K562 (cell line): ENCODE data around the gene ANKRD13A. TPM values are rescaled to one million over a fixed set of nuclear protein-coding genes. Genes with fewer than 3 reads are reported as not detected.
"Not testable (repeated sequence)": the region's sequence is repeated elsewhere in the genome, so short reads cannot be mapped to it uniquely, and the experiment has no call there.

Experiments
- ATF7 ChIP-seq: fragments of 450-650 bp; IDR thresholded peaks from 2 replicates; pipeline ENCODE4 v1.7.1; 2014; ENCODE audit warnings: mild to moderate bottlenecking, moderate library complexity
- BCOR ChIP-seq: fragments of 450-650 bp; IDR thresholded peaks from 2 replicates; pipeline ENCODE4 v1.6.1; 2016
- CBFA2T2 ChIP-seq: fragments of 450-650 bp; conservative IDR thresholded peaks from 2 replicates; pipeline ENCODE4 v1.6.1; 2017; ENCODE audit warnings: mild to moderate bottlenecking
- CBX1 ChIP-seq: sonication (generic); IDR thresholded peaks from 2 replicates; pipeline ENCODE4 v1.6.1; 2016; ENCODE audit warnings: antibody characterized with exemption, low read depth, mild to moderate bottlenecking
- CC2D1A ChIP-seq: fragments of 450-650 bp; IDR thresholded peaks from 2 replicates; pipeline ENCODE4 v1.6.1; 2017; ENCODE audit warnings: mild to moderate bottlenecking
- FOXP1 ChIP-seq: sonication (generic); formaldehyde crosslinking; IDR thresholded peaks from 2 replicates; pipeline ENCODE4 v1.8.0; 2022; ENCODE audit warnings: mild to moderate bottlenecking, missing genetic modification reagents
- GATAD2A ChIP-seq: fragments of 450-650 bp; IDR thresholded peaks from 2 replicates; pipeline ENCODE4 v1.6.1; 2017
- HDAC2 ChIP-seq: fragments of 450-650 bp; IDR thresholded peaks from 2 replicates; pipeline ENCODE4 v1.6.1; 2016; ENCODE audit warnings: mild to moderate bottlenecking
- KDM1A ChIP-seq, 2 experiments: fragments of 450-650 bp; IDR thresholded peaks; 2 replicates each; pipeline ENCODE4 v1.6.1; 2016; ENCODE audit warnings: mild to moderate bottlenecking in 2 of 2
- MEIS2 ChIP-seq: fragments of 450-650 bp; IDR thresholded peaks from 2 replicates; pipeline ENCODE4 v1.6.1; 2014; ENCODE audit warnings: mild to moderate bottlenecking; ENCODE audit not compliant: partially characterized antibody
- NR2C2 ChIP-seq, 2 experiments: fragments of 200-800 bp in 1 of 2; sonication (Bioruptor generic) in 1 of 2; sonication (generic) in 1 of 2; formaldehyde crosslinking in 1 of 2; IDR thresholded peaks; 2 replicates each; pipeline versions ENCODE4 v1.6.1 to v1.8.0; 2016 to 2022; ENCODE audit warnings: mild to moderate bottlenecking in 1 of 2, missing compliant biosample characterization in 1 of 2, missing genetic modification characterization in 1 of 2, missing genetic modification reagents in 1 of 2
- RBM25 ChIP-seq: fragments of 200-400 bp; formaldehyde crosslinking; IDR thresholded peaks from 2 replicates; pipeline ENCODE4 v1.6.1; 2018; ENCODE audit warnings: low read length, low read depth, moderate library complexity; ENCODE audit not compliant: severe bottlenecking
- SMARCA5 ChIP-seq: fragments of 450-650 bp; IDR thresholded peaks from 2 replicates; pipeline ENCODE4 v1.6.1; 2016
- SMARCE1 ChIP-seq: fragments of 450-650 bp; IDR thresholded peaks from 2 replicates; pipeline ENCODE4 v1.7.1; 2016; ENCODE audit warnings: mild to moderate bottlenecking
- TCF3 ChIP-seq: sonication (generic); formaldehyde crosslinking; IDR thresholded peaks from 2 replicates; pipeline ENCODE4 v1.4.0; 2020; ENCODE audit warnings: mild to moderate bottlenecking, missing genetic modification reagents
- ZNF316 ChIP-seq: fragments of 450-650 bp; IDR thresholded peaks from 2 replicates; pipeline ENCODE4 v1.6.1; 2016
- ZNF431 ChIP-seq: sonication (generic); formaldehyde crosslinking; IDR thresholded peaks from 2 replicates; pipeline ENCODE4 v1.8.0; 2022; ENCODE audit warnings: mild to moderate bottlenecking, missing genetic modification reagents
- ZNF584 ChIP-seq: fragments of 200-800 bp; sonication (Bioruptor generic); IDR thresholded peaks from 2 replicates; pipeline ENCODE4 v1.6.1; 2016; ENCODE audit warnings: low read depth, mild to moderate bottlenecking, missing genetic modification characterization, missing compliant biosample characterization
- polyA plus RNA-seq, 8 experiments: library from polyadenylated mRNA; depleted of rRNA in 4 of 8; stranded (reverse) in 5 of 8; unstranded in 3 of 8; fragments of >200 nt; fragmentation: Nextera tagmentation in 2 of 8; fragmentation: Illumina TruSeq in 1 of 8; extraction: Ambion mirVana in 2 of 8; extraction: Trizol in 1 of 8; gene quantifications; 2 replicates each; pipeline versions ENCODE4 v1.2.1 to v1.2.3, GENCODE V29; 2011 to 2014; ENCODE audit warnings: inconsistent platforms in 1 of 8, missing spikeins in 1 of 8
- total RNA-seq, 7 experiments: library from RNA; depleted of rRNA in 6 of 7; stranded (reverse); fragments of >200 nt in 6 of 7; fragmentation: Illumina TruSeq in 2 of 7; extraction: Trizol in 2 of 7; gene quantifications; 2 replicates each; pipeline versions ENCODE4 v1.2.1 to v1.2.3, GENCODE V29; 2011 to 2021; ENCODE audit warnings: low replicate concordance in 1 of 7
- TF ChIP-seq, protein P1 (sequence below): fragments of 450-650 bp; IDR thresholded peaks from 2 replicates; pipeline ENCODE4 v1.6.1; 2017; ENCODE audit warnings: antibody characterized with exemption, mild to moderate bottlenecking
- TF ChIP-seq, protein P2 (sequence below): fragments of 450-650 bp; IDR thresholded peaks from 2 replicates; pipeline ENCODE4 v1.6.1; 2016; ENCODE audit warnings: mild to moderate bottlenecking

The ANKRD13A gene
- total and polyA plus RNA-seq, 9 of the 15 experiments (the other 6 are each of a cell fraction or from before 2014, with no cell fraction given) = 5.0 to 55.0 (median 41.5) TPM

DNA sequence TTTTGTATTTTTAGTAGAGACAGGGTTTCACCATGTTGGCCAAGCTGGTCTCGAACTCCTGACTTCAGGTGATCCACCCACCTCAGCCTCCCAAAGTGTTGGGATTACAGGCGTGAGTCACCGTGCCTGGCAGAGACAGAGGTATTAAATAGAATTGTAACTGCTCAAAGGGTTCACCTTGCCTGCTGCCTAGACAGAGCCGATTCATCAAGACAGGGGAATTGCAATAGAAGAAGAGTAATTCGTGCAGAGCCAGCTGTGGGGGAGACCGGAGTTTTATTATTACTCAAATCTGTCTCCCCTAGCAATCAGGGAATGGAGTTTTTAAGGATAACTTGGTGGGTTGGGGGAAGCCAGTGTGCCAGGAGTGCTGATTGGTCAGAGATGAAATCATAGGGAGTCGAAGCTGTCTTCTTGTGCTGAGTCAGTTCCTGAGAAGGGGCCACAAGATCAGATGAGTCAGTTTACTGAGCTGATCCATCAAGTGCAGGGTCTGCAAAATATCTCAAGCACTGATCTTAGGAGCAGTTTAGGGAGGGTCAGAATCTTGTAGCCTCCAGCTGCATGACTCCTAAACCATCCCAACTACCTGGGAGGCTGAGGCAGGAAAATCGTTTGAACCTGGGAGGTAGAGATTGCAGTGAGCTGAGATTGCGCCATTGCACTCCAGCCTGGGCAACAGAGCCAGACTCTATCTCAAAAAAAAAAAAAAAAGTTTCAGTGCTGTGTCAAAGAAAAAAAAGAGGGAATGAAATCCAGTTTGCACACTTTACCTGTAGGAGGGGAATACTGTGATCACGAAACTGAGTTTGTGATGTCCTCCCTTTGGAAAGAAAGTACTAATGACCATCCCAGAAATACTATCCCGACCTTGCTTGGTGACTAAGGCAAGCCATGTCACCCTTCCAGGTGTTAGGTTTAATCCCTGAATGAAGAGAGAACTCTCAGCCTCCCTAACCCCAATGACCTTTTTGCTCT is 56.4 kb downstream of the ANKRD13A start (continued):
- TF ChIP-seq, protein P1, sequence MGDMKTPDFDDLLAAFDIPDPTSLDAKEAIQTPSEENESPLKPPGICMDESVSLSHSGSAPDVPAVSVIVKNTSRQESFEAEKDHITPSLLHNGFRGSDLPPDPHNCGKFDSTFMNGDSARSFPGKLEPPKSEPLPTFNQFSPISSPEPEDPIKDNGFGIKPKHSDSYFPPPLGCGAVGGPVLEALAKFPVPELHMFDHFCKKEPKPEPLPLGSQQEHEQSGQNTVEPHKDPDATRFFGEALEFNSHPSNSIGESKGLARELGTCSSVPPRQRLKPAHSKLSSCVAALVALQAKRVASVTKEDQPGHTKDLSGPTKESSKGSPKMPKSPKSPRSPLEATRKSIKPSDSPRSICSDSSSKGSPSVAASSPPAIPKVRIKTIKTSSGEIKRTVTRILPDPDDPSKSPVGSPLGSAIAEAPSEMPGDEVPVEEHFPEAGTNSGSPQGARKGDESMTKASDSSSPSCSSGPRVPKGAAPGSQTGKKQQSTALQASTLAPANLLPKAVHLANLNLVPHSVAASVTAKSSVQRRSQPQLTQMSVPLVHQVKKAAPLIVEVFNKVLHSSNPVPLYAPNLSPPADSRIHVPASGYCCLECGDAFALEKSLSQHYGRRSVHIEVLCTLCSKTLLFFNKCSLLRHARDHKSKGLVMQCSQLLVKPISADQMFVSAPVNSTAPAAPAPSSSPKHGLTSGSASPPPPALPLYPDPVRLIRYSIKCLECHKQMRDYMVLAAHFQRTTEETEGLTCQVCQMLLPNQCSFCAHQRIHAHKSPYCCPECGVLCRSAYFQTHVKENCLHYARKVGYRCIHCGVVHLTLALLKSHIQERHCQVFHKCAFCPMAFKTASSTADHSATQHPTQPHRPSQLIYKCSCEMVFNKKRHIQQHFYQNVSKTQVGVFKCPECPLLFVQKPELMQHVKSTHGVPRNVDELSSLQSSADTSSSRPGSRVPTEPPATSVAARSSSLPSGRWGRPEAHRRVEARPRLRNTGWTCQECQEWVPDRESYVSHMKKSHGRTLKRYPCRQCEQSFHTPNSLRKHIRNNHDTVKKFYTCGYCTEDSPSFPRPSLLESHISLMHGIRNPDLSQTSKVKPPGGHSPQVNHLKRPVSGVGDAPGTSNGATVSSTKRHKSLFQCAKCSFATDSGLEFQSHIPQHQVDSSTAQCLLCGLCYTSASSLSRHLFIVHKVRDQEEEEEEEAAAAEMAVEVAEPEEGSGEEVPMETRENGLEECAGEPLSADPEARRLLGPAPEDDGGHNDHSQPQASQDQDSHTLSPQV = 0 out of 2 replicates have a peak, but pooled peaks have one; percentile 5
- TF ChIP-seq SMARCA5 (peak; percentile 95), NR2C2 (tag; IDR thresholded peaks at IDR 0.05) (peak; percentile 45; the same call in 1 of the 2 replicates), MEIS2 (peak; percentile 66), TCF3 (CRISPR knock-in tag) (peak; percentile 49), KDM1A (IDR thresholded peaks at IDR 0.05) (peak; percentile 98), SMARCE1 (peak; percentile 95), GATAD2A (peak; percentile 53; the same call in 1 of the 2 replicates), CBX1 (peak; percentile 39; the same call in 1 of the 2 replicates), ZNF431 (CRISPR knock-in tag) (0 out of 2 replicates have a peak, but pooled peaks have one; percentile 38), ATF7 (peak; percentile 94), HDAC2 (peak; percentile 98), CC2D1A (peak; percentile 96), CBFA2T2 (peak; percentile 51), ZNF584 (0 out of 2 replicates have a peak, but pooled peaks have one; percentile 36), RBM25 (peak; percentile 67), BCOR (peak; percentile 91), FOXP1 (CRISPR knock-in tag) (0 out of 2 replicates have a peak, but pooled peaks have one; percentile 25), ZNF316 (peak; percentile 99)
- TF ChIP-seq NR2C2 (CRISPR knock-in tag; IDR thresholded peaks at IDR 0.05) = not testable (repeated sequence)
- TF ChIP-seq, protein P2, sequence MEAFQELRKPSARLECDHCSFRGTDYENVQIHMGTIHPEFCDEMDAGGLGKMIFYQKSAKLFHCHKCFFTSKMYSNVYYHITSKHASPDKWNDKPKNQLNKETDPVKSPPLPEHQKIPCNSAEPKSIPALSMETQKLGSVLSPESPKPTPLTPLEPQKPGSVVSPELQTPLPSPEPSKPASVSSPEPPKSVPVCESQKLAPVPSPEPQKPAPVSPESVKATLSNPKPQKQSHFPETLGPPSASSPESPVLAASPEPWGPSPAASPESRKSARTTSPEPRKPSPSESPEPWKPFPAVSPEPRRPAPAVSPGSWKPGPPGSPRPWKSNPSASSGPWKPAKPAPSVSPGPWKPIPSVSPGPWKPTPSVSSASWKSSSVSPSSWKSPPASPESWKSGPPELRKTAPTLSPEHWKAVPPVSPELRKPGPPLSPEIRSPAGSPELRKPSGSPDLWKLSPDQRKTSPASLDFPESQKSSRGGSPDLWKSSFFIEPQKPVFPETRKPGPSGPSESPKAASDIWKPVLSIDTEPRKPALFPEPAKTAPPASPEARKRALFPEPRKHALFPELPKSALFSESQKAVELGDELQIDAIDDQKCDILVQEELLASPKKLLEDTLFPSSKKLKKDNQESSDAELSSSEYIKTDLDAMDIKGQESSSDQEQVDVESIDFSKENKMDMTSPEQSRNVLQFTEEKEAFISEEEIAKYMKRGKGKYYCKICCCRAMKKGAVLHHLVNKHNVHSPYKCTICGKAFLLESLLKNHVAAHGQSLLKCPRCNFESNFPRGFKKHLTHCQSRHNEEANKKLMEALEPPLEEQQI = peak; percentile 60; the same call in 1 of the 2 replicates
